CD4-positive, alpha-beta T cell treated with Interleukin-15 for 1 hour (primary cell): ENCODE results near the gene RPLP1.

Source experiments
- DNase-seq: peaks from one replicate; pipeline ENCODE4 v3.0.0-alpha.2; 2020

RPLP1 gene

GRCh38 chr15:69452692-69453521, at the start of gene RPLP1:
Gene RPLP1 (plus strand): TSS chr15:69452818. CDS start chr15:69452949, 131 bp downstream.
- DNase-seq, result peak; percentile 95

GRCh38 chr15:69403594-69403993, 49.0 kb upstream of the RPLP1 start:
- DNase-seq, result no peak

GRCh38 chr15:69405110-69405509, 47.5 kb upstream of the RPLP1 start:
- DNase-seq, result no peak

- DNase-seq, result no peak
These were observed 44.8 kb upstream of the RPLP1 start for GRCh38 chr15:69407719-69408400.

GRCh38 chr15:69408841-69409240, 43.8 kb upstream of the RPLP1 start:
- no peak for DNase-seq

GRCh38 chr15:69410248-69410874, 42.3 kb upstream of the RPLP1 start:
- DNase-seq, result no peak

GRCh38 chr15:69412274-69412673, 40.3 kb upstream of the RPLP1 start:
- no peak for DNase-seq

GRCh38 chr15:69412701-69413100, 39.9 kb upstream of the RPLP1 start:
- DNase-seq, result no peak

- DNase-seq, result peak; percentile 94
These were observed 38.6 kb upstream of the RPLP1 start, which contains the start of gene KIF23 for GRCh38 chr15:69413822-69414700. Gene KIF23 (plus strand): TSS chr15:69414349. CDS start chr15:69414466, 117 bp downstream.

GRCh38 chr15:69414701-69415167, 37.9 kb upstream of the RPLP1 start:
- DNase-seq, result no peak

GRCh38 chr15:69415381-69415780, 37.2 kb upstream of the RPLP1 start:
- DNase-seq, result no peak

GRCh38 chr15:69417581-69417980, 35.0 kb upstream of the RPLP1 start:
- DNase-seq, result no peak

- no peak for DNase-seq
These were observed 31.1 kb upstream of the RPLP1 start for GRCh38 chr15:69421498-69421897.

GRCh38 chr15:69422336-69422895, 30.2 kb upstream of the RPLP1 start:
- no peak for DNase-seq

- DNase-seq, result no peak
These were observed 28.6 kb upstream of the RPLP1 start for GRCh38 chr15:69424001-69424400.

- DNase-seq, result no peak
These were observed 27.7 kb upstream of the RPLP1 start for GRCh38 chr15:69424748-69425413.

- no peak for DNase-seq
These were observed 18.8 kb upstream of the RPLP1 start for GRCh38 chr15:69433831-69434230.

- no peak for DNase-seq
These were observed 18.4 kb upstream of the RPLP1 start for GRCh38 chr15:69434238-69434637.

GRCh38 chr15:69434679-69435078, 17.9 kb upstream of the RPLP1 start:
- DNase-seq, result no peak

GRCh38 chr15:69435985-69436384, 16.6 kb upstream of the RPLP1 start:
- no peak for DNase-seq

- DNase-seq, result no peak
These were observed 15.7 kb upstream of the RPLP1 start for GRCh38 chr15:69436951-69437350.

- no peak for DNase-seq
These were observed 13.0 kb upstream of the RPLP1 start for GRCh38 chr15:69439623-69440022.
